ENCODE measurements around the gene RAB5B.
A peak's percentile ranks its signal among the peaks of the same experiment; 100 is the strongest.
"Not testable (repeated sequence)": the region's sequence is repeated elsewhere in the genome, so short reads cannot be mapped to it uniquely, and the experiment has no call there.

Gene RAB5B

GRCh38 chr12:55984861-55985260, 11.0 kb downstream of the RAB5B start:
- DNase-seq = no peak

- no peak for DNase-seq
Measured at GRCh38 chr12:55985341-55985740, 11.5 kb downstream of the RAB5B start.

GRCh38 chr12:55985976-55986375, 12.1 kb downstream of the RAB5B start:
- DNase-seq = not testable (repeated sequence)

- DNase-seq = no peak
Measured at GRCh38 chr12:55991110-55991509, 17.2 kb downstream of the RAB5B start.

GRCh38 chr12:55993230-55993853, 19.5 kb downstream of the RAB5B start:
- DNase-seq = no peak

- DNase-seq = no peak
Measured at GRCh38 chr12:55995366-55995765, 21.5 kb downstream of the RAB5B start.

GRCh38 chr12:55996201-55996714, 22.4 kb downstream of the RAB5B start:
- peak; percentile 74 for DNase-seq

GRCh38 chr12:55996715-55997534, 23.0 kb downstream of the RAB5B start, which contains the start of gene SUOX:
SUOX (plus strand) TSS chr12:55997276; CDS start chr12:56002222, 4,946 bp downstream.
- peak; percentile 91 for DNase-seq

- no peak for DNase-seq
Measured at GRCh38 chr12:55997535-55997859, 23.6 kb downstream of the RAB5B start.

- DNase-seq = not testable (repeated sequence)
Measured at GRCh38 chr12:55999522-55999921, 25.6 kb downstream of the RAB5B start.

- DNase-seq = not testable (repeated sequence)
Measured at GRCh38 chr12:55999999-56000540, 26.2 kb downstream of the RAB5B start.

- DNase-seq = no peak
Measured at GRCh38 chr12:56001487-56002100, 27.7 kb downstream of the RAB5B start.

- not testable (repeated sequence) for DNase-seq
Measured at GRCh38 chr12:56003376-56003775, 29.5 kb downstream of the RAB5B start.

GRCh38 chr12:56004211-56004610, 30.3 kb downstream of the RAB5B start:
- no peak for DNase-seq

GRCh38 chr12:56007564-56008559, 34.0 kb downstream of the RAB5B start:
- peak; percentile 76 for DNase-seq

GRCh38 chr12:56010111-56010570, 36.3 kb downstream of the RAB5B start:
- DNase-seq = no peak

GRCh38 chr12:56011509-56012090, 37.7 kb downstream of the RAB5B start:
- no peak for DNase-seq

- peak; percentile 26 for DNase-seq
Measured at GRCh38 chr12:56013482-56013881, 39.6 kb downstream of the RAB5B start.

GRCh38 chr12:56014205-56014604, 40.3 kb downstream of the RAB5B start:
- DNase-seq = no peak

- no peak for DNase-seq
Measured at GRCh38 chr12:56017181-56017580, 43.3 kb downstream of the RAB5B start.

- DNase-seq = no peak
Measured at GRCh38 chr12:56018356-56018755, 44.5 kb downstream of the RAB5B start.
